HG03469 (cell line): ENCODE data around the gene TAF1B.

ENCODE experiments used
- ATAC-seq: cut with Tn5 transposase; IDR thresholded peaks from one replicate; pipeline ENCODE4 v1.9.1; 2021; ENCODE audit warnings: mild to moderate bottlenecking, moderate library complexity, moderate number of reproducible peaks; ENCODE audit not compliant: unreplicated experiment

Gene TAF1B

GRCh38 chr2:9982248-9982647 is 139.0 kb downstream of the TAF1B start:
- ATAC-seq, result no peak

GRCh38 chr2:9982891-9983290 is 139.6 kb downstream of the TAF1B start:
- no peak for ATAC-seq

GRCh38 chr2:9983401-9984216 is 140.3 kb downstream of the TAF1B start:
- ATAC-seq, result no peak
